Muscle layer of colon (tissue), 2 donors: ENCODE measurements around the gene NUDT3.
"Not testable (repeated sequence)": the region's sequence is repeated elsewhere in the genome, so short reads cannot be mapped to it uniquely, and the experiment has no call there.

Experiments used
- H3K27ac ChIP-seq: one replicate; pipeline ENCODE4 v1.7.0; 2013; ENCODE audit warnings: low read depth, mild to moderate bottlenecking, low read length, moderate library complexity
- H3K27me3 ChIP-seq, 2 donors: one replicate each; pipeline ENCODE4 v1.7.0; 2013; ENCODE audit warnings: low read length in 2 of 2, mild to moderate bottlenecking in 2 of 2; ENCODE audit not compliant: insufficient read depth in 2 of 2, control insufficient read depth in 1 of 2
- H3K36me3 ChIP-seq: one replicate; pipeline ENCODE4 v1.7.0; 2013; ENCODE audit warnings: mild to moderate bottlenecking, low read length; ENCODE audit not compliant: insufficient read depth
- H3K4me1 ChIP-seq: one replicate; pipeline ENCODE4 v1.7.0; 2013; ENCODE audit warnings: mild to moderate bottlenecking, low read length; ENCODE audit not compliant: insufficient read depth
- H3K4me3 ChIP-seq, 2 donors: one replicate each; pipeline ENCODE4 v1.7.0; 2013; ENCODE audit warnings: low read length in 2 of 2, low read depth in 1 of 2, mild to moderate bottlenecking in 1 of 2, moderate library complexity in 1 of 2
- H3K9ac ChIP-seq: one replicate; pipeline ENCODE4 v1.7.0; 2013; ENCODE audit warnings: low read length
- H3K9me3 ChIP-seq: one replicate; pipeline ENCODE4 v1.7.0; 2013; ENCODE audit warnings: mild to moderate bottlenecking, low read length
- donor health status: abdominal sarcoma.
- donor health status: Adenocarcinoma of cecum.

Gene NUDT3

DNA sequence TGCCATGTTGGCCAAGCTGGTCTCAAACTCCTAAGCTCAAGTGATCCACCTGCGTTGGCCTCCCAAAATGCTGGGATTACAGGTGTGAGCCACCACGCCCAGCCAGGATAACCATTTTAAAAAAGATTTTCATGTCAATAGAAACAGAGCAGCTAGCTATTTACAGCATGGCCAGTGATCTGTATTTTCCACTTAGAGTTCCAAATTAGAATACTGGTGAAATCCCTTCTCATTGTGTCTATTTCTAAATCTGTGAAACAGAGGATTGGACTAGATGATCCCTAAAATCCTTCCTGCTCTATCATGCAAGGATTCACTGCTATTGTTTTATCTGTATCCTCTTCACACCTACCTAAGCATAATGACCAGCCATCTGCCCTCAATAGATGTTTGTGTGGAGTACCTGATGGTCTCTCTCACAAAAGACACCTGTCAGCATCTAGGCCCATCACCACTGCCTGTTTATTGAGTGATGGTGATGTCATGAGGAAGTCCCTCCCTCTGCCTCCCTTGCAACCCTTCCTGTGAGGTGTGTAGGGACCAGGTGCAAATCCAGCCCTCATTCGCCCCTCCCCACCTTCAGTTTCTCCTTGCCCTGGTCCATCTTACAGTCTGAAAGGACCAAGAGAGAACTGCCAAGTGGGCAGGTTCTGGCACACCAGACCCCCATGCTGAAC is 117.2 kb downstream of the NUDT3 start:
- no peaks in the 10 kb centered on the region for H3K9me3 ChIP-seq
- no peak overlapping the region for H3K27ac ChIP-seq
- H3K9ac ChIP-seq = no peak overlapping the region
- H3K4me1 ChIP-seq = no peaks in the 10 kb centered on the region
- peaks cover 10% of the 10 kb centered on the region for H3K36me3 ChIP-seq
- no peak overlapping the region for H3K4me3 ChIP-seq
- no peaks in the 10 kb centered on the region for H3K27me3 ChIP-seq

DNA sequence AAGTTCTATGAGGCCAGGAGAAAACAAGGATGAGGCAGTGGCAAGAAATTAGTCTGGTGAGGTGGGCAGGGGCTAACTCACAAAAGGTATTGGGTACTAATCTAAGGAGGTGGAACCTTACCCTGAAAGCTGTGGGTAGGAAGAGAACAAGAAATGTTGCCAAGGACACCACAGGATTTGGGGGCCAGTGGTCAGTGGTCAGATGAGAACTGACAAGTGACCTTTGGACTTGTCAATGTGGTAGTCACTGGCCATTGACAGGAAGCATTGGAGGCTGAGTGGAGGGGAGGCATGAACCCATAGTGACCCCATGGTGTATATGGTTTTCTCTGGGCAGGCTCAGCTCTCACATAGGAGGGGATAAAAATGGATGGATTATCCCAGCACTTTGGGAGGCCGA is 118.3 kb downstream of the NUDT3 start:
- H3K27me3 ChIP-seq = no peaks in the 10 kb centered on the region
- H3K36me3 ChIP-seq = no peaks in the 10 kb centered on the region
- no peak overlapping the region for H3K9ac ChIP-seq
- H3K27ac ChIP-seq = no peak overlapping the region
- H3K9me3 ChIP-seq = no peaks in the 10 kb centered on the region
- H3K4me3 ChIP-seq = no peak overlapping the region
- no peaks in the 10 kb centered on the region for H3K4me1 ChIP-seq

DNA sequence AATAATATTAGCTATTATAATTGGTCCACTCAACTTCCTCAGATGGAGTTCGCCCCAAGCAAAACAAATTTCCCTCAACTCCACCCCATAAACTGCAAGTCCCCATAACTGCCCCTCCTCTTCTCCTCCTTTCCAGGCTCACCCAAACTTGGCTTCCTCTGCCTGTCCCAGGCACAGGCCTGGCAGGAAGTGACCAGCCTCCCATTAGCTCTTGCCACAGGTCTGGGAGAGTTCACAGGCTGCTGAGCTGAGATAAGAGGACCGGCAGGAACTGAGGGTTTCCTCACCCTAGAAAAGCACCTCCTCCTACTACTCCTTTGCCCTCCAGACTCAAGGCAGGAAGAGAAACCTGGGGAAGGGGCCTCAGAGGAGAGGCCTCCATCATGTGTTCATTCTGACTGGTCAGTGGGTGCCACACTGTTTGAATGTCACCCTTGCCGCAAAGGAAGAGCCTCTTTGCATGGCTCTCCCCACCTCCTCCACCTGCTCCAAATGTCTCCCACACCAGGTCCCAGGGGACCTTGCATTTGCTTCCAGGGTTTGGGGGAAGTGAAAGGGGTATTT is 119.1 kb downstream of the NUDT3 start:
- Histone ChIP-seq H3K4me3 (no peak overlapping the region), H3K36me3 (no peaks in the 10 kb centered on the region), H3K27me3 (no peaks in the 10 kb centered on the region), H3K9ac (no peak overlapping the region), H3K27ac (no peak overlapping the region), H3K9me3 (no peaks in the 10 kb centered on the region), H3K4me1 (no peaks in the 10 kb centered on the region)

DNA sequence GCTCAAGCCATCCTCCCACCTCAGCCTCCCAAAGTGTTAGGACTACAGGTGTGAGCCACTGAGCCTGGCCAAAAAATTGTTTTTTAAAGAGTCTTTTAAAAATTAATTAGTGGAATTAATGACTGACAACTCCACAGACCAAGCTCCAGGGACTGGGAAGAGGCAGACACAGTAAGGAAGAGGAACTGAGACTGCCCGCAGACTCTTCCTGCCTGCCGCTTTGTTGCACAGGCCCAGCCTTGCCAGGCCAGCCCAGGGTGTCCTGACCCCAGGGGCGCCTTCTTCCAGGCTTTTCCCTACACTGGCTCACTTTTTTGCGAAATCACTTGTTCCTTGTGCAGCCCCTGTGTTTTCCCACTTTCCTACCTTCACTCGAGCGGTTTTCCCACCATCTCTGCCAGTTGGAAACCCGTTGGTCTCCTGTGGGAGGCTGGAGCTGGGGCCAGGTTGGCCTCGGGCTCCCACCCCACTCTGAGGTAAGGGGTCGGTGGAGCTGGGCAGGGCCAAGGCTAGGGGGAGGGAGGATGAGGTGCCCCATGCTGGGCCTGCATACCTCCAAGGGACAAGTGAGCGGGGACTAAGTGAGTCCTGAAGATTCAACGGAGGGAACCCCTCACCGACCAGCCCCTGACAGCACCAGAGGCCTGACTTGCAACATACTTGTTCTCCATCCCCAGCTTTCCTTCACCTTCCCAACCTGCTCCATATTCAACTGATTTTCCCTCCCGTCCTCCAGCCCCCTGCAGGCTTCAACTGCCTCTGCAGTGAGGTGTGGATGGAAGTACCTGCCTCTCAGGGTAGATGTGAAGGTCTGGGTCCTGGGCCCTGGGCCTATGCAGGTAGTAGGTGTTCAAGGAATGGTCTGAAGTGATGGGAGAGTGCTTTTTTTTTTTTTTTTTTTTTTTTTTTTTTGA is 120.2 kb downstream of the NUDT3 start:
- no peaks in the 10 kb centered on the region for H3K27me3 ChIP-seq
- no peaks in the 10 kb centered on the region for H3K36me3 ChIP-seq
- no peak overlapping the region for H3K27ac ChIP-seq
- no peak overlapping the region for H3K9ac ChIP-seq
- no peaks in the 10 kb centered on the region for H3K9me3 ChIP-seq
- H3K4me1 ChIP-seq = no peaks in the 10 kb centered on the region
- H3K4me3 ChIP-seq = no peak overlapping the region

DNA sequence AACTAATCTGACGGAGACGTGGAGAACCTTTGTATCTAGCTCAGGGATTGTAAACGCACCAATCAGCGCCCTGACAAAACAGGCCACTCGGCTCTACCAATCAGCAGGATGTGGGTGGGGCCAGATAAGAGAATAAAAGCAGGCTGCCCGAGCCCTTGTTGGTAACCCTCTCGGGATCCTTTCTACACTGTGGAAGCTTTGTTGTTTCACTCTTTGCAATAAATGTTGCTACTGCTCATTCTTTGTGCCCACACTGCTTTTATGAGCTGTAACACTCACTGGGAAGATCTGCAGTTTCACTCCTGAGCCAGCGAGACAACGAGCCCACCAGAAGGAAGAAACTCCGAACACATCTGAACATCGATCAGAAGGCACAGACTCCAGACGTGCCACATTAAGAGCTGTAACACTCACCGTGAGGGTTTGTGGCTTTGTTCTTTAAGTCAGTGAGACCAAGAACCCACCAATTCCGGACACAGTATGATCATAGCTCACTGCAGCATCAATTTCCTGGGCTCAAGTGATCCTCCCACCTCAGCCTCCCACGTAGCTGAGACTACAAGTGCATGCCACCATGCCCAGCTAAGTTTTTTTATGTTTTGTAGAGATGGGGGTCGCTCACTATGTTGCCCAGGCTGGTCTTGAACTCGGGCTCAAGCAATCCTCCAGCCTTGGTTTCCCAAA is 122.7 kb downstream of the NUDT3 start:
- not testable (repeated sequence) for H3K27me3 ChIP-seq, H3K9me3 ChIP-seq, H3K27ac ChIP-seq, H3K4me3 ChIP-seq, H3K36me3 ChIP-seq, H3K9ac ChIP-seq, H3K4me1 ChIP-seq

DNA sequence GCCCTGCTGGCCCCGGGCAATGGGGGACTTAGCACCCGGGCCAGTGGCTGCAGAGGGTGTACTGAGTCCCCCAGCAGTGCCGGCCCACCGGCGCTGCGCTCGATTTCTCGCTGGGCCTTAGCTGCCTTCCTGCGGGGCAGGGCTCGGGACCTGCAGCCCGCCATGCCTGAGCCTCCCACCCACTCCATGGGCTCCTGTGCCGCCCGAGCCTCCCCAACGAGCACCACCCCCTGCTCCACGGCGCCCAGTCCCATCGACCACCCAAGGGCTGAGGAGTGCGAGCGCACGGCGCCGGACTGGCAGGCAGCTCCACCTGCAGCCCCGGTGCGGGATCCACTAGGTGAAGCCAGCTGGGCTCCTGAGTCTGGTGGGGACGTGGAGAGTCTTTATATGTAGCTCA is 123.3 kb downstream of the NUDT3 start:
- not testable (repeated sequence) for H3K27me3 ChIP-seq, H3K9ac ChIP-seq, H3K4me3 ChIP-seq, H3K27ac ChIP-seq, H3K36me3 ChIP-seq, H3K4me1 ChIP-seq, H3K9me3 ChIP-seq

DNA sequence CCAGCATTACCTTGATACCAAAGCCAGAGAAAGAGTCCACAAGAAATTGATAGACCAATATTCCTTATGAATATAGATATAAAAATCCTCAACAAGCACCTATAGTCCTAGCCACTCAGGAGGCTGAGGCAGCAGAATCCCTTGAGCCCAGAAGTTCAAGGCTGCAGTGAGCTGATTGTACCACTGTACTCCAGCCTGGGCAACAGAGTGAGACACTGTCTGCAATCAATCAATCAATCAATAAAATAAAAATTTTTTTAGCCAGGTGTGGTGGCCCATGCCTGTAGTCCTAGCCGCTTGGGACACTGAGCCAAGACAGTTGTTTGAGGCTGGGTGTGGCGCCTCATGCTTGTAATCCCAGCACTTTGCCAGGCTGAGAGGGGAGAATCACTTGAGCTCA is 124.7 kb downstream of the NUDT3 start:
- Histone ChIP-seq H3K27me3 (no peaks in the 10 kb centered on the region), H3K4me3 (no peak overlapping the region), H3K36me3 (no peaks in the 10 kb centered on the region), H3K4me1 (no peaks in the 10 kb centered on the region), H3K9ac (no peak overlapping the region), H3K9me3 (no peaks in the 10 kb centered on the region), H3K27ac (no peak overlapping the region)

DNA sequence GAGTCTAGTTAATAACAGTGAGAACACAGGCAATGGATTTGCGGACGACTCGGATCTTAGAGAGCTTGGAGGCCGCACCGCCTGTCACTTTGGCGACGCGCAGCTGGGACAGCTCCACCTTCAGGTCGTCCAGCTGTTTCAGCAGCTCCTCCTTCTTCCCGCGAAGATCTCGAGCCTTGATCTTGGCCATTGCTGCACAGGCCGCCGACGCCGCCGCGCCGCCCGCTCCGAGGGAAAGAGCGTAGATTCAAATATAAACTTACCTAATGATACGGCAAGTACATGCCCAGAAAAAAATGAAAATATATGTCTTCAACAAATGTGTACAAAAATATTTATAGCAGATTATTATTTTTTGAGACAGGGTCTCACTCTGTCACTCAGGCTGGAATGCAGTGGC is 129.0 kb downstream of the NUDT3 start:
- not testable (repeated sequence) for H3K27ac ChIP-seq, H3K4me1 ChIP-seq, H3K4me3 ChIP-seq

DNA sequence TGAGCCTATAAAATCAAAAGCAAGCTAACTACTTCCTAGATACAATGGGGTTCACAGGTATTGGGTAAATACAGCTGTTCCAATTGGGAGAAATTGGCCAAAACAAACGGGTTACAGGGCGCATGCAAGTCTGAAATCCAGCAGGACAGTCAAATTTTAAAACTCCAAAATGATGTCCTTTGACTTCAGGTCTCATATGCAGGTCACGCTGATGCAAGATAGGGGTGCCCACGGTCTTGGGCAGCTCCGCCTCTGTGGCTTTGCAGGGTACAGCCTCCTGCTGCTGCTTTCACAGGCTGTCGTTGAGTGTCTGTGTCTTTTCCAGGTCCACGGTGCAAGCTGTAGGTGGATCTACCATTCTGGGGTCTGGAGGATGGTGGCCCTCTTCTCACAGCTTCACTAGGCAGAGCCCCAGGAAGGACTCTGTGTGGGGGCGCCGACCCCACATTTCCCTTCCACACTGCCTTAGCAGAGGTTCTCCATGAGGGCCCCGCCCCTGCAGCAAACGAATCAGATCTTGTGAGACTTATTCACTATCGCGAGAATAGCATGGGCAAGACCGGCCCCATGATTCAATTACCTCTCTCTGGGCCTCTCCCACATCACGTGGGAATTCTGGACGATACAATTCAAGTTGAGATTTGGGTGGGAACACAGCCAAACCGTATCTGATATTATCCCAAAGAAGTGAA is 131.7 kb downstream of the NUDT3 start:
- no peaks in the 10 kb centered on the region for H3K36me3 ChIP-seq
- no peaks in the 10 kb centered on the region for H3K4me1 ChIP-seq

More for the DNA sequence above, 129.0 kb downstream of the NUDT3 start:
- H3K9me3 ChIP-seq, H3K36me3 ChIP-seq, H3K9ac ChIP-seq, H3K27me3 ChIP-seq: not testable (repeated sequence)

DNA sequence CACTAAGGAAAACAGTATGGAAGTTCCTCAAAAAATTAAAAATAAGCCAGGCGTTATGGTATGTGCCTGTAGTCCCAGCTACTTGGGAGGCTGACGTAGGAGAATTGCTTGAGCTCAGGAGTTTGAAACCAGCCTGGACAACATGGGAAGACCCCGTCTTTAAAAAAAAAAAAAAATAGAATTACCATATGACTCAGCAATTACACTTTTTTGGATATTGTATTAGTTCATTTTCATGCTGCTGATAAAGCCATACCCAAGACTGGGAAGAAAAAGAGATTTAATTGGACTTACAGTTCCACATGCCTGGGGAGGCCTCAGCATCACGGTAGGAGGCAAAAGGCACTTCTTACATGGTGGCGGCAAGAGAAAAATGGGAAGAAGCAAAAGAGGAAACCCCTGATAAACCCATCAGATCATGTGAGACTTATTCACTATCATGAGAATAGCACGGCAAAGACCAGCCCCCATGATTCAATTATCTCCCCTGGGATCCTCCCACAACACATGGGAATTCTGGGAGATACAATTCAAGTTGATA is 132.9 kb downstream of the NUDT3 start:
- no peak overlapping the region for H3K27ac ChIP-seq
- no peaks in the 10 kb centered on the region for H3K27me3 ChIP-seq
- no peaks in the 10 kb centered on the region for H3K9me3 ChIP-seq
- no peaks in the 10 kb centered on the region for H3K36me3 ChIP-seq
- H3K4me1 ChIP-seq = no peaks in the 10 kb centered on the region
- no peak overlapping the region for H3K4me3 ChIP-seq
- H3K9ac ChIP-seq = no peak overlapping the region

More for the DNA sequence above, 131.7 kb downstream of the NUDT3 start:
- Histone ChIP-seq H3K4me3 (no peak overlapping the region), H3K27me3 (no peaks in the 10 kb centered on the region), H3K9ac (no peak overlapping the region), H3K27ac (no peak overlapping the region), H3K9me3 (no peaks in the 10 kb centered on the region)

DNA sequence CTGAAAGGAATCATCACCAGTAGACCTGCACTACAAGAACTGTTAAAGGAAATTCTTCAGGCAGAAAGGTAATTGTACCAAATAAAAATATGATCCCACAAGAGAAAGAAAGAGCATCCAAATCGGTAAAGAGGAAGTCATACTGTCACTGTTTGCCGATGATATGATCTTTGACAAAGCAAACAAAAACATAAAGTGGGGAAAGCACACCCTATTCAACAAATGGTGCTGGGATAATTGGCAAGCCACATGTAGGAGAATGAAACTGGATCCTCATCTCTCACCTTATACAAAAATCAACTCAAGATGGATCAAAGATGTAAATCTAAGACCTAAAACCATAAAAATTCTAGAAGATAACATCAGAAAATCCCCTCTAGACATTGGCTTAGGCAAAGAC is 140.1 kb downstream of the NUDT3 start:
- H3K9ac ChIP-seq, H3K36me3 ChIP-seq, H3K4me3 ChIP-seq, H3K9me3 ChIP-seq, H3K27me3 ChIP-seq, H3K27ac ChIP-seq: not testable (repeated sequence)
- peaks cover 11% of the 10 kb centered on the region for H3K4me1 ChIP-seq
